HG02763 (cell line): ENCODE results near the gene TOB1.

Experiments used
- ATAC-seq: cut with Tn5 transposase; IDR thresholded peaks from one replicate; pipeline ENCODE4 v1.9.1; 2021; ENCODE audit warnings: mild to moderate bottlenecking, moderate library complexity; ENCODE audit not compliant: unreplicated experiment

TOB1 gene

DNA sequence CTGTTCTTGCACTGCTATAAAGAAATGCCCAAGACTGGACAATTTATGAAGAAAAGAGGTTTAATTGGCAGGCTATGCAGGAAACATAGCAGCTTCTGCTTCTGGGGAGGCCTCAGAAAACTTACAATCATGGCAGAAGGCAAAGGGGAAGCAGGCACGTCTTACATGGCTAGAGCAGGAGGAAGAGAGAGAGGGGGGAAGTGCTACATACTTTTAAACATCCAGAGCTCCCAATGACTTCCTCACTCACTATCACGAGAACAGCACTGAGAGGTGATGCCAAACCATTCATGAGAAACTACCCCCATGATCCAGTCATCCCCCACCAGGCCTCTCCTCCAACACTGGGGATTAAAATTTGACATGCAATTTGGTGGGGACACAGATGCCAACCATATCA lies 17.4 kb downstream of the TOB1 start:
- no peak for ATAC-seq

- ATAC-seq = no peak
Measured at GRCh38 chr17:50848039-50848438, 18.1 kb downstream of the TOB1 start.

DNA sequence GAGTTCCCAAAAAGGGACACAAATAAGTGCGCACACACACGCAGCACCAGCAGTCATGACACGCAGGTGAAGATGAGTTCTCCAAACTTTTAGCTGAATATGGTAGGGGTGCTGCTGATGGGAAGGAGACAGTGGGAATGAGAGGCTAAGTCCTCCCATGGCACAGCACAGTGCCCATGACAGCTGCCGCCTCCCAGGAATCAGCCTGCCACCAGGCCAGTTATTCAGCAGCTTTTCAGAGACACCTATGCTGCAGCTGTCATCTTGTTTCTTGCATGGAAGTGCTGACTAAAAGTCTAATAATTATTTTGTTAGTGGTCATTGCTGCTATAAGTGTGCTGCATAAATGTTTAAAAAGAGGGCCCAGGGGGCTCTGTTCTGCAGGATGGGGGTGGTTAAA lies 18.6 kb downstream of the TOB1 start:
- no peak for ATAC-seq

DNA sequence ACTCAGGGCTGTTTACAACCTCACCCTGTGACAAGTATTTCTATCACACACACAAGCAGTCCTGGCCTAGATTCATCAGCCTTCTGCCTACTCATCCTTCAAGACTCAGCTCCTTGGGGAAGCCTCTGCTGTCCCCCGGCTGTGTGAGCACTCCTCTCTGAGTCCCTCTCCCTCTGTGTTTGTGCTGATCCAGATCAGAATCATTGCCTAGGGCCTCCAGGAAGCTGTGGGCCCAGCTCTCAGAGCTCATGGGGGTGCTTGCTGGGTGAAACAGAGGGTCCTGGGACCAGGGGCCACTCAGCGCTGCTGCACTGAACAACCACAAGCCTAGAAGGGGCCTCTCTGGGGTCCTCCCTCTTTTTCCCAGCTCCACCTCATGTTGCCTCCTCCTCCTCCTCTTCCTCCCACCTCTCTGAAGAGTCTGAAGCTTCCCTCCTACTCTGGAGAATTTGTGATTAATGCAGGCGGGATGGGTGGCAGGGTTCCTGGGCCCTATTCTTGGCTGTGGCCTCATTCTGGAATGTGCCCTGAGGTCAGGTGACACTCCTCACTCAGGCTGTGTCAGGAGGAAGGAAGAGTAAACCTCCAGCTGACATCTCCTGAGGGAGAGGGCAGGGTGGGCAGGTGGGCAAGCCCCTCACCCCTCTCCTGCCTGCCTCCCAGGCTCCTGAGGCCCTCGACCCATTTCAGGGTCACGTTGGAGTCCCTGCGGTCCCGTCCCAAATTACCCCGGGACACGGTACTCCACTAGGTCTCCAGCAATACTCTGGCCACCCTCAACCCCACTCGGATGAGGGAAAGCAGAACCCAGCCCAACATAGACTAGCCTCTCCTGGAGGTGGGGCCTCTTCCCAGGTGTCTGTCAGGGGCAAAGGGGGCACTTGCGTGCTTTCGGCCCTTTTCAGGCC lies 20.7 kb downstream of the TOB1 start:
- no peak for ATAC-seq

GRCh38 chr17:50844117-50844700 lies 21.9 kb downstream of the TOB1 start:
- ATAC-seq = no peak

GRCh38 chr17:50843150-50843905 lies 22.8 kb downstream of the TOB1 start:
- ATAC-seq = no peak

DNA sequence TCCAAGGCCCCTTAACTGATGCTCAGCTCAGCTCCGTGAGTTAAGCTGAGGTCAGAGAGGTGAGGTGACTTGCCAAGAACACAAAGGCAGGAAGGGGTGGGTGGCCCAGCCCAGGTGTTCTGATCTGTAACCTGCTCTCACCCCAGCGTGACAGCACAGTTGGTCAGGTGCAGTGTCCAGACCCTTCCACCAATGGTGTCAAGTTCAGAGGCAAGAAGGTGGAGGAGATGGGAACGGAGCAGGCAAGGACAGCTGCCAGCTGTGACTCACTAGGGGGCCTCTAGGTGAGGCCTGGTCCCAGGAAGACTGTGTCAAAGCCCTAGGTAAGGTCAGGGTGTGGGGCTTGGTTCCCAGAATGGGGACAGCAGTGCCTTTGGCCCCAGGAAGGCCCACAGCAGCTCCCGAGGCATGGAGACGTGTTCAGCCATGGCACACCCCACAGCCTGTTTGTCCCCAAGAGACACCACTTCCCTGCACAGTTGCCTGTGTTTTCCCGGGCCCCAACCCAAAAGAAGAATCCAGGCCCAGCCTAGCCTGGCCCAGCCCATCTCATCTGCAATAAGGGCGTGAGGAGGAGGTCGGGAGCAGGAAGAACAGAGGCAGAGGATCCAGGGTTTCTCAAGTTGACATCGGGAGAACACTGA lies 23.5 kb downstream of the TOB1 start:
- ATAC-seq = no peak

- ATAC-seq = no peak
Measured at GRCh38 chr17:50841949-50842354, 24.2 kb downstream of the TOB1 start.

GRCh38 chr17:50841277-50841948 lies 24.7 kb downstream of the TOB1 start:
- ATAC-seq = no peak

GRCh38 chr17:50840311-50840851 lies 25.8 kb downstream of the TOB1 start:
- no peak for ATAC-seq

DNA sequence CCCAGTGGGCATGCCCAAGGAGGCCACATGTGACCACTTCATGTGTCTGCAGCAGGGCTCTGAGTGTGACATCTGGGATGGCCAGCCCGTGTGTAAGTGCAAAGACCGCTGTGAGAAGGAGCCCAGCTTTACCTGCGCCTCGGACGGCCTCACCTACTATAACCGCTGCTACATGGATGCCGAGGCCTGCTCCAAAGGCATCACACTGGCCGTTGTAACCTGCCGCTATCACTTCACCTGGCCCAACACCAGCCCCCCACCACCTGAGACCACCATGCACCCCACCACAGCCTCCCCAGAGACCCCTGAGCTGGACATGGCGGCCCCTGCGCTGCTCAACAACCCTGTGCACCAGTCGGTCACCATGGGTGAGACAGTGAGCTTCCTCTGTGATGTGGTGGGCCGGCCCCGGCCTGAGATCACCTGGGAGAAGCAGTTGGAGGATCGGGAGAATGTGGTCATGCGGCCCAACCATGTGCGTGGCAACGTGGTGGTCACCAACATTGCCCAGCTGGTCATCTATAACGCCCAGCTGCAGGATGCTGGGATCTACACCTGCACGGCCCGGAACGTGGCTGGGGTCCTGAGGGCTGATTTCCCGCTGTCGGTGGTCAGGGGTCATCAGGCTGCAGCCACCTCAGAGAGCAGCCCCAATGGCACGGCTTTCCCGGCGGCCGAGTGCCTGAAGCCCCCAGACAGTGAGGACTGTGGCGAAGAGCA lies 26.4 kb downstream of the TOB1 start:
- no peak for ATAC-seq

DNA sequence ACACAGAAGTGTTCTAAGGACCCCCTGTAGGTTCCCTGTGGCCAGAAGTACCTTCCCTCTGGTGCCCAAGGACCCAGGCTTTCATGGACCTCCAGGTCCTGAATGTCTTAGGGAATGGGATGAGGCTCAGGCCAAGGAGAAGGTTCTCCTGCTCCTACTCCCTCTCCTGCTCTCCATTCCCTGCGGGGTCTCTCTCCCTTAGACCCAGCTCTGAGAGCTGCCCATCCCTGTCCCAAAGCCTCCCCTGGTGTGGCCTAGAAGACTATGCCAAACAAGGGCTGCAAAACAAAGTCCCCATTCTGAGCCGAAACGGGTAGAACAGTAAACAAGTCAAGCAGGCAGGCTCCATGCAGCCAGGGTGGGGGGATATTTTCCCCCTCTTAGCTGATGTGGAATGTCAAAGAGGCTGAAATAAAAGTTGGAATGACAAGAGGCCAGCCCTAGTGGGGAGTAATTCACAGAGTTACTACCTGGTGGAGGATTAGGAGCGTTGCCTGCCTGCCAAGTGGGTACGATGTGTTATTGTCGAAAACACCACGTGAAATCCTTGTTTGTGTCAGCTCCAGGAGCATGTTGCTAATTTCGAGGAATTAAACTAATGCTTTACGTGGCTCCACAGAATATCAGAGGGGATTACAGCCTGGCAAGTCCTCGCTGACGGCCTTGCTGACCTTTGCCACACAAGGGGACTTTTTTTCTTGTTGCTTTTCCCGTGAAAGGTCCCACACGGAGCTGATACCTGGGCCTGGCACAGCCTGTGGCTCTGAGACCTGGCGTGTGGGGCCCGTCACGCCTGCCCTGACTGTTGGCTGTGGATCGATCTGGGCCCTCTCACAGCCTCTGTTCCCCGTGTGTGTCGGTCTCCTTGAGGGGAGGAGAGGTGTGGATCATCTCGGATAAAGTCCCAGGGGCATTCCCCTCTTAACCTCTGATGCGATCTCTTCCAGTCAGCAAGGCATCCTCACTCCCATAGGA lies 27.9 kb downstream of the TOB1 start:
- no peak for ATAC-seq

DNA sequence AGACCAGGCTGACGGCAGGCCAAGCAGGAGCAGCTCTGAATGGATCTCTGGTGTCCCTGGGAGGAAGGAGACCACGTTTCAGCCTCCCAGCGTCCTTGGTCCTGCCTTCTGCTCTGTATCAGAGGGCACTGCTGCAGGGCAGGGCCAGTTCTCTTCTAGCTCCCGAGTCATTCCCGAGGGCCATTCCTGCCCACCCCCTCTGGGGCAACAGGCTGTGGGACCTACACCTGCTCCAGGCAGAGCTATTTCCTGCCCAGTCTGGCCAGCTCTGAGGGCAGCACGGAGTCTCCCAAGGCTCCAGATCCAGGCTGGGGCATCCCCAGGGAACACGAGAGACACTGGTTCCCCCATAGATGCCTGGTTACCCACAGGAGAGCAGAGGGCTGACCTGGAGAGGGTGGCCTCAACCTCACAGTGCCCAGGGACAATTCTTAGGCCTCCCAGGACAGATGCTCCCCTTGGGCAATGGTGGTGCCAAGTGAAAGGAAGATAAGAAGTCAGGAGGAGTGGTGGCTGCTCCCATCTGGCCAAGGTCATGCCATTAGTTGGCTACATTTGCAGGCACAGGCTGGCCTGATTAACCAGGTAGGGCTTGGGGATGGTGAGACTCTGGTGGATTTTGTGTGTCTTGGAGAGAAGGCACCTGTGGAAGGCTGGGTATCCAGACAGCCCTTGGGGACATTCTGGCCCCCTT lies 28.7 kb downstream of the TOB1 start:
- ATAC-seq = no peak

DNA sequence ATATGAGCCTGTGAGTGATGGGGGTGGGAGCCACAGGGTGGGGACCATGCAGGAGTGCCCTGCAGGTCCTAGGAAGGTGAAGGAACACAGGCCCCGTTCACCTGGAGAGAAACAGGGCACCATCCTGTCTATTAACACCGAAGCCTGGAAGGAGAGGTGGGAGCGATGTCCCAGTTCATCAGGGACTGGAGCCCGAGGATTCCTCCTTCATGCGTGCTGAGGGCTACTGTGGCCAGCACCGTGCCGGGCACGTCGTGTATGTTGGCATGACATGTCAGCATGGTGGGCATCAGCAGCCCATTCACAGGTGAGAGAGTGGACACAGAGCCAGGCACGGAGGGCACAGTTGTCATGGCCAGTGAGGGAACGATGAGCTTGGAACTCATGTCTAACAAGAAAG lies 29.3 kb downstream of the TOB1 start:
- ATAC-seq = no peak

DNA sequence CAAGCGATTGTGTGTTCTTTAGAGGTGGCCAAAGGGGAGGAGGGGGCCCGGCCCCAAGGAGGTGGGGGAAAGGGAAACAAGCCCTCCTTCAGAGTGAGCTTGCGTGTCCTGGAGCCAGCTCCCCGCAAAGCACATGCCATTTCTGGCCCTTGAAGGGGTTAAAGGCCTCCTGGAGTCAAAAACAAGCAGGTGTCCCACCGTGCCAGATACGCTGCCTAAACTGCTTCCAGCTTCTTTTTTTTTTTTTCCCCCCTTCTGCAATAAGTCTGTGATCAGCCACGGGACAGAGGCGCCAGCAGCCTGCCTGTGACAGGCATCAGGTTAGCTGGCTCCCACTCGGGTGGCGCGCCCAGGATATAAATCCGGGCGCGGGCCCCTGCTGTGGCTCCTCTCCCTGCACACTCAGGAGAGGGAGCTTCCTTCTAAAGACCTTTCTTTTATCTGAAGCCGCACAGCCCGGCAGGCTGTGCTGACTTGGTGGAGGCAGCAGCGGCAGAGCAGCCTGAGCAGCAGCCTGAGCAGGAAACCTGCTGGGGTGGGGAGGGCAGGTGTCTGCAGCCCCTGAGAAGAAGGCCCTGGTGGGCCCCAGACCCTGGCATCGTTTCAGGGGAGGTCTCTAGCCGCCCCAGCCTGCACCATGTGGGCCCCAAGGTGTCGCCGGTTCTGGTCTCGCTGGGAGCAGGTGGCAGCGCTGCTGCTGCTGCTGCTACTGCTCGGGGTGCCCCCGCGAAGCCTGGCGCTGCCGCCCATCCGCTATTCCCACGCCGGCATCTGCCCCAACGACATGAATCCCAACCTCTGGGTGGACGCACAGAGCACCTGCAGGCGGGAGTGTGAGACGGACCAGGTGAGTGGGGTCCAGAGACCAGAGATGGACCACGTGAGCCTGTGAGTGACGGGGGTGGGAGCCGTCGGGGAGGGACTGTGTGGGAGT lies 30.6 kb downstream of the TOB1 start, which contains the start of gene WFIKKN2:
Gene WFIKKN2 (plus strand): TSS at position 286 of the 934 bp plus-strand sequence. CDS start 352 bp downstream, at position 638.
- ATAC-seq = no peak

DNA sequence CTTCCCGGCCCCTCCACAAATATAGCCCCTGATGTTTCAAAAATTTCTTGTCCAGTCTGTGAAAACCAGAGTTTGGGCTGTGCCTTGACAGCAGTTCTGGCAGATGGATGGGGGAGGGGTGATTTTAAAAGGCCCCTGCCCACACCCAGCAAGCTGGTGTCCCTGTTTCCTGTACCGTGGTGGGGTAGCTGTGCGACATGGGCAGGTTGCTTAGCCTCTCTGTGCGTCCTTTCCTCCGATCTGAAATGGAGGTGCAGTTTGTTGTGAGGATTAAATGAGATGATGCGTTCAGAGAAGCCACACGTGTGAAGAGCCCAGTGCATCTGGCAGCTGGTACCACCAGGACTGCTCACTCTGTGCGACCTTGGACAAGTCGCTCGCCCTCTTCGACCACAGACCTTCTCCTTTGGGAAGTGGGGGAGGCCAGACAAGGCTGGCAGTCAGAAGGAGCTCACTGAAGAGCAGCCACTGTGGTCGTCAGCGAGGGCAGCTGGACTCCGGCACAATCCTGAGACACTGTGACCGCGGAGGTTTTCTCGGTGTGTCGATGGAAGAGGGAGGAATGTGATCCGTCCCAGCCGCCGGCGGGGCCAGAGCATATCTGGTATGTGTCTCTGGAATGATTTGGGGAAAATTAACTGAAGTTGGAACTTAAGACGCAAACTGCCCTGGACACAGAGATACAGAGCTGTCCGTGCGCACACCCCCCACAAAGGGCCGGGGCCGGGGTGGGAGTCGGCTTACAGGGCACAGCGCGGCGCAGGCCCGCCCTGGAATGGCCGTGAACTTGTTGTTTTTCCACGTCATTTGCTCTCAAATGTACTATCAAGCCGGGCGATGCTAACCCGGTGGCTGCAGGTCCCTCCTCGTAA lies 31.5 kb downstream of the TOB1 start:
- ATAC-seq = no peak
